Superior temporal gyrus (tissue), 1 donor: ENCODE data around the gene KRT17.
"Not testable (repeated sequence)": the region's sequence is repeated elsewhere in the genome, so short reads cannot be mapped to it uniquely, and the experiment has no call there.

Experiments used
- DNase-seq: peaks from one replicate; pipeline ENCODE4 v3.0.0-alpha.2; 2016; ENCODE audit errors: extremely low spot score

KRT17 gene

DNA sequence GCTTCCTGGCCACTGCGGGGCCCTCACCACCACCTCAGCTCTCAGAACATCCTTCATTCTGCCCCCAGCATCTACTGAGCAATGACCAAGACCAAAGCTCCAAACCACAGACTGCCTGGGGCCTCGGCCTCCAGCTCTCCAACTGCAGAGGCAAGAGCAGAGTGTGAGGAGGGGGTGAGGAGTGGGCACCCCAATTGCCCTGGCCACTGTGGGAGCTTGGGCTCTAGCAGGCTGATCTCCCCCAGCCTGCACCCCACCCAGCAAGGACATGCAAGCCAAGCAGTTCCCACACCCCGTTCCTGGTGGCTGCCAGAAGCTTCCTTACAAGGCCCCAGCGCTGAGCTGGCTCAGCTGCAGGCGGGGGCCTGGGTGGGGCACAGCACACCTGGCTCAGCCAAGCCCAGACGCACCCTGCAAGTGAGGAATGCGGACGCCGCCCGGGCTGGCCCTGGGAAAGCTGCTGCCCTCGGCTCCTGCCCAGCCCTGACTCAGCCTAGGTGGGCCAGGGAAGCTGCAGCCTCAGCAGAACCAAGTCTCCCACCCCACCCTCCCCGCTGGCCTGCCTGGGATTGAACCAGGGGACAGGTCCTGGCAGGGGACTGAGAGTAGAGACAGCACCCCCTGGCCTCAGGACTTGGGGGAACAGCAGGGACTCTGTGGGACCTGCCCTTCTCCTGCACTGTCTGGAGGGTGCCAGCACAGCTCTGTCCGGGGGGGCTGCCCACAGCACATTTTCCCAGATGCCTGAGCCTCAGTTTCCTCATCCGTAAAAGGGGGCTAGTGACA is 29.7 kb upstream of the KRT17 start:
- no peak for DNase-seq

DNA sequence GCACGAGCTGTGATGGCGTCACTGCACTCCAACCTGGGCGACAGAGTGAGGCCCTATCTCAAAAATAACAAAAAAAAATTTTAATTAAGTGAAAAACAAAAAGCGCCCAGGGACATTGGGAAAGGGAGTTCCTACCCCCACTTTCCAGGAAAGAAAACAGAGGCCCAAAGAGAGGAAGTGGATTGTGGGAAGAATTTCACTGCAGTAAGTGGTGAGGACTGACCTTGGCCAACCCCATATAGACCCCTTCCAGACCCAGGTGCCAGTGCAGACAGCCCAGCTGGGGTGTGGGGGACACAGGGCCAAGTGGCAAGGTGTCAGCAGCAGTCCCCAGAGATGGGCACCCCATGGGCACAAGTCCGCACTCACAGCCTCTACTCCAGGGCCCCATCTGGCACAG is 29.0 kb upstream of the KRT17 start:
- no peak for DNase-seq

DNA sequence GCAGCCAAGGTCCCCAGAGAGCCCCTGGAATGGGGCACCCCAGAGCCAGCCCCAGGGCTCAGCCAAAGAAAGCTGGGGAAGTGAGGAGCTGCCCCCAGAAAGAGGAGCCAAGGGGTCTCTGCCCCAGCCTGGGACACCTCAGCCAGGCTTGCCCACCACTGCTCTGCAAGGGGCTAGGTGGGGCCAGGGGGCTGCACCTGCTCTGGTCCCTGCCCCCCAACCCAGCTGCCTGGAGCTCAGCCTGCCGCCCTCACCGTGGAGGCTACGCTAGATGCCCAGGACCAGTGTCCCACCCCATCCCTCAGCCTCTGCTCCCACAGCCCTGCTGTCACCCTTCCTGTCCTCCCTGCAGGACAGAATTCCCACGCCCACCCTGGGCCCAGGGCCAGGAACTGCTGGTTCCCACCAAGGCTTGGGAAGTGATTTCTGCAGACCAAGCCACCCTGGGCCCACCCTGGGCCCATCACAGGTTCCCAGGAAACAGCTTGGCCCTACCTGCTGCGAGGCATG is 28.1 kb upstream of the KRT17 start:
- no peak for DNase-seq

DNA sequence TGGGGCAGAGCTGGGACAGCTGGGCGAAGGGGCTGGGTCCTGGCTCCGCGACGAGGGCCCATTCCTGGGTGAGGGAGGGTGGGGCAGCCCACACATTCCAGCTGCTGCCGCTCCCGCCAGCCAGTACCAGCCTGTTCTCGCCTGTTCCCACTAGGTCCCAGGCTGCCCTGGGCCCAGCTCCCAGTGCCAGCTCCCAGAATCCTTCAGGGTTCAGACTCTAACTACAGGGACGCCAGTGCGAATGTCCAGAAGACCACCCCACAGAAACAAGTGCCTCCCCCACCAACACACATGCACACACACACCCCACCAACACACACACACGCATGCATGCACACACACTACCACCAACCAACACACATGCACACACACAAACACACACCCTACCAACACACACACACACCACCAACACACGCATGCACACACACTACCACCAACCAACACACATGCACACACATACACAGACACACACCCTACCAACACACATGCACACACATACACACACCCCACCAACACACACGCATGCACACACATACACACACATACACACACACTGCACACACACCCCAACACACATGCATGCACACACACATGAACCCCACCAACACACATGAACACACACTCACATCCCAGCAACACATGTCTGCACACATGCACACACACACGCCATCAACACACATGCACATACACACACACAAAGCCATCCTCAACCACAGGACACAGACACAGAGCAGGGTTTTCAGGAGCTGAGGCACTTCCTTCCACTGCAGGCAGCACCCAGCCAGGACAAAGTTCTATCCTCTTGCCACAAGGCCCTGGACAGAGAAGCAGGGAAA is 27.5 kb upstream of the KRT17 start:
- DNase-seq, result peak; percentile 43

DNA sequence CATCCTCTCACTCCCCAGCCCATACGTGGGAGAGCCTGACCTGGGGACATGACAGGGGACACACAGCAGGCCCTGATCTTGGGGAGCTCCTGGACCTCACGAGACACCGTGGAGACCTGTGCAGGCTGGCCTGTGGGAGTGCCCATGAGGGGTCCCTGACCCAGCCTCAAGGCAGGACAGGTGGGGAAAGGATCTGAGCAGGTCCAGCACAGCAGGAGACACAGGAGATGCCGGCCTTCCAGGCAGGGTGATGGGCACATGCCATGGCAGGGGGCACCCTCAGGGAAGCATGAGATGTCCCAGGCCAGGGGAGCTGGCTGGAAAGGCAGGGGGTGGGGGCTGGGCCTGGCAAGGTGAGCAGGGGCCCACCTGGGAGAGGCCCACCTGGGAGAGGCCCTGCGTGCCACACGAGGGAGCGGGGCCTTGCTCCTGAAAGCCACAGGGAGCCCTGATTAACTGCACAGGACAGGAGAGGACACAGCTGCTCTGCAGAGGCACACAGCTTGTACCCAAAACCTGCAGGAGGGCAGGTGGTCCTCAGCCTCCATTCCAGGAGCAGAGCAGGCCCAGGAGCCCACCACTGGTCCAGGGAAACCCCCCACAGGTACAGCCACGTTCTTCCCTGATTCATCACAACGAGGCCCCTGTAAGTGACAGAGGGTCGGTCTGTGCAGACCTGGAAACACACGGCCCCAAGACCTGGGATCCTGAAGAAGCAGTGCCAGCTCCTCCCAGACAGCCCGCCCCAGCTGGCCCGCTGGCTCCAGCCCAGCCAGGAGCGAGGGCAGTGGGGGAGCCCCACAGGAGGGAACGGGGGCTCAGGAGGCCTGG is 26.6 kb upstream of the KRT17 start:
- no peak for DNase-seq

DNA sequence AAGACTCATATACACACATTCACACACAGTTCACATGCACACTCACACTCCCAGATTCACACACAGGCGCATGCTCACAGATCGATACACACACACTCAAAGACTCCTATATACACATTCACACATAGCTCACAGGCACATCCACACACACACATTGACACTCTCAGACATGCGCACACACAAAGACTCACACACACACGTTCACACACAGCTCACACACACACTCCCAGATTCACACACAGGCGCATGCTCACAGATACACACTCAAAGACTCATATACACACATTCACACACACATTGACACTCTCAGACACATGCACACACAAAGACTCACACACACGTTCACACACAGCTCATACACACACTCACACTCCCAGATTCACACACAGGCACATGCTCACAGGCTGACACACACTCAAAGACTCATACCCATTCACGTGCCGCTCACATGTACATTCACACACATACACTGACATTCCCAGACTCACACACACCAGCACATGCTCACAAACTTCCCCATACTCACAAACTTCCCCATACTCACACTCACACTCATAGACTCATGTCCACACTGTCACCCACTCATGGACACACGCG is 25.6 kb upstream of the KRT17 start:
- DNase-seq, result no peak

DNA sequence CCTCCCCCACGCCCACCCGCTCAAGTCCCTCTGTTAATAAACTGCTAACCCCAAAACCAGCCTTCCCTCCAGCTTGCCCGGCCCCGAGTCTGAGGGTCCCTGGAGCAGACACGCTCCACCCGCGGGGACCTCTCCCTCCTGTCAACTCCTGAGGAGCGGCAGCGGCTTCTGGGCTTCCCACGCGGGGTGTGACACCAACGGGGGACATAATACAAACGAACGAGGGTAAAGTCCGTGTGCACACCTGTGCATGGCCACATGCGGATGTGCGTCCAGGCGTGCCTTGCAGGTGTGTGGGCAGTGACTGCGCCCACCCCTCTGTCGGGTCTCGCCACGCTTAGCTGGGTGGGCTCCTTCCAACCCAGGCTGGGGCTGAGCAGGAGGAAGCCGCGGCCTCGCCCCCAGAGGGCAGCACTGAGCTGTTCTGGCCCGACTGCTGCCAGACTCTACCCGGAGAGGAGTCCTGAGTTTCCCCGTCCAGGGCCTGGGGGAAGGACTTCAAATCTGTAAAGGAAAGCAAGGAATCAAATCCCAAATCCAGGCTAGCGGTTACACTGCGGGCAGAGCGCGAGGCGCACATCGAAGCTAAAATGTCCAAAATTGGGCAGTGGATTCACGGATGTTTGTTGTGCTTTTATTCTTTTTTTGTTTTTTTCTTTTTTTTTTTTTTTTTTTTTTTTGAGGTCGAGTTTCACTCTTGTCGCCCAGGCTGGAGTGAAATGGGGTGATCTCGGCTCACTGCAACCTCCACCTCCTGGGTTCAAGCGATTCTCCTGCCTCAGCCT is 24.2 kb upstream of the KRT17 start:
- DNase-seq, result peak; percentile 77

DNA sequence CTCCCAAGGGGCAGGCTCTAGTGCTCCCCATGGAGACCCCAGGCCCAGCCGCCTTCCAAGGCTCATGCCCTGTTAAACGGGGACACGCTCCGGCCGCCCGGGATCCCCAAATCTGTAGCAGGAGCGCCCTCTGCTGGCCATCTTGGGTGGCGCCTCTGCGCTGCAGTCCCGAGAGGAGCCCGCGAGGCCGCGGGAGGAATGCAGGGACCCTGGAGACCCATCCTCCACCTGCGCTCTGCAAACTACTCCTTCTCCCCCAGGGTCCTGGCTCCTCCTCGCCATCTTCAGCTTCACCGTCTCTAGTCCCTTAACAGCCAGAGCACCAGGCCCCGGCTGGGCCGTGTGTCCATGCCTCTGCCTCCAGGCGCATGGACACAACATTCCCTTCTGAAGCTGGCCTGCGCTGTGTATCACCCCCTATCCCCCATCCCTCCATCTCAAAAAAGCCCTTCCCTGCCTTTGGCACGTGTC is 23.6 kb upstream of the KRT17 start:
- DNase-seq, result peak; percentile 88

DNA sequence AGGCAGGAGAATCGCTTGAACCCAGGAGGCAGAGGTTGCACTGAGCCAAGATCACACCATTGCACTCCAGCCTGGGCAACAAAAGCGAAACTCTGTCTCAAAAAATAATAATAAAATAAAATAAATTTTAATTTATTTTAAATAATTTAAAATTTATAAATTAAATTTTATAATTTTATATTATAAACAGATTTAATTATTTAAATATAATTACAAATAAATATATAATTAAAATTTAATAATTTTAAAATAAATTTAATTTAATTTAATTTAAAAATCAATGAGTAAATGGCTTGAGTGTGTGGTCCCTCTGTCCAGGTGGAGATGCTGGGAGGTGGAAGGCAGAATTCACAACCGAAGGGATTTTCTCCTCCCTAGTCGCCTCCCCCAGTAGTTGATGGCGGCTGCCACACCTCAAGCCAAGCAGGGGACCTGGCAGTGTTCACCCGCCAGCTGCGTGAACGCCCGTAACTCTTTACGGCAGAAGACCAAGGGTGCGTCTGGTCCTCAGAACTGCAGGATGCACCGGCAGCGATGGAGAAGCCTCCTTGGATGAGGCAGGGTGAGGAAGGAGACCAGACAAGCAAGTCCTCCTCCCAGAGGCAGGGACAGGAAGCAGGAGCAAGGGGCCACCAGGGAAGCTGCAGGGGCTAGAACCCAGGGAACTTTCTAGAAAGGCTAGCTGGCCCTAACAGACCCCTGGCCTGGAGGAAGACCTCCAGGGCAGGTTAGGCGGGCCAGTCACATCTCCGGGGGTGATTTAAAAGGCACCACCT is 22.9 kb upstream of the KRT17 start:
- DNase-seq, result no peak

DNA sequence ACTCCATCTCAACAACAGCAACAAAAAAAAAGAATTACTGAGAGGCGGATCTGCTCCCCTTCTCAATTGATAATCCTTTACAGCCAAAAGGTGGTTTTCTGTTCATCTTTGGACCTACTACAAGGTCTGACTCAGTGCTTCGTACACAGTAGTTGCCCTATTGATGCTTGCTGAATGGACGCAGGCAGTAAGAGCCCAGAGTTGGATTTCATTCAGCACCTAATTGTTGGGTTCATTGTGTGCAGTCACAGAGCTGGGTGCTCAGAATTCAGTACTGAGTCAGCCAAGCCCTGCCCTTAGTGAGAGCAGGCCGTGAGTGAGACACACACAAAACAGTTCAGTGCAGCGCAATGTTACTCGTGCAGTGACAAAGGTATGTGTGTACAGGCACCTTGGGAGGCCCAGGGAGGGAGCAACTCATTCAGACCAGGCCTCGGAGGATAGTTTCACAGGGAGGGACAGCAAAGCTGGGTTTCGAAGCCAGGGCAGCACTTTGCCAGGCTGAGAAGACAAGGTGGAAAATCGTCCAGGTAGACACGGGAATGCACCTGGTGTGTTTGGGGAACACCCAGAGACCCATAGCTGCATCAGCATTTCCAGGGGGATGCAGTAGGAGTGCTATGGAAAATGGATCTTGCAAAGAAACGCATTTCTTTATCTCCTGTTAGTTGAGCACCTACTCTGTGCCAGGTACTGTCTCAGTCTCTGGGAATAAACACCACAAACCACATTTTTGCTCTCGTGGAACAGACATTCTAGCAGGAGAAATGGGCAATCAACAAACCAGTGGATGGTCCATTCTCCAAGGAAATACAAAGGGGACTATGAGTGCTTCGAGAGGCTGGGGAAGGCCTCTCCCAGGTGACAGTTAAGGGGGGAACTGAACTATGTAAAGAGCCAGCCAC is 18.1 kb upstream of the KRT17 start:
- DNase-seq, result no peak

DNA sequence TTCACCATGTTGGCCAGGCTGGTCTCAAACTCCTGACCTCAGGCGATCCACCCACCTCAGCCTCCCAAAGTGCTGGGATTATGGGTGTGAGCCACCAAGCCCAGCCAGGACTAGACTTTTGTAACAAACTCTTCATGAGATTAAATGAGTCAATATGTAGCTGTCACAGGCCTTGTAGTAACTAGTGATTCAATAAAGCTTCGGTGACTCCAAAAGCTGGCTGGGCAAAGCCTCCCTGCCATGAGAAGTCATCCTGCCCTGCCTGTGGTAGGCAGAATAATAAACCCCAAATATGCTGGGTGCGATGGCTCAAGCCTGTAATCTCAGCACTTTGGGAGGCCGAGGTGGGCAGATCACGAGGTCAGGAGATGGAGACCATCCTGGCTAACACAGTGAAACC is 16.2 kb upstream of the KRT17 start:
- not testable (repeated sequence) for DNase-seq

DNA sequence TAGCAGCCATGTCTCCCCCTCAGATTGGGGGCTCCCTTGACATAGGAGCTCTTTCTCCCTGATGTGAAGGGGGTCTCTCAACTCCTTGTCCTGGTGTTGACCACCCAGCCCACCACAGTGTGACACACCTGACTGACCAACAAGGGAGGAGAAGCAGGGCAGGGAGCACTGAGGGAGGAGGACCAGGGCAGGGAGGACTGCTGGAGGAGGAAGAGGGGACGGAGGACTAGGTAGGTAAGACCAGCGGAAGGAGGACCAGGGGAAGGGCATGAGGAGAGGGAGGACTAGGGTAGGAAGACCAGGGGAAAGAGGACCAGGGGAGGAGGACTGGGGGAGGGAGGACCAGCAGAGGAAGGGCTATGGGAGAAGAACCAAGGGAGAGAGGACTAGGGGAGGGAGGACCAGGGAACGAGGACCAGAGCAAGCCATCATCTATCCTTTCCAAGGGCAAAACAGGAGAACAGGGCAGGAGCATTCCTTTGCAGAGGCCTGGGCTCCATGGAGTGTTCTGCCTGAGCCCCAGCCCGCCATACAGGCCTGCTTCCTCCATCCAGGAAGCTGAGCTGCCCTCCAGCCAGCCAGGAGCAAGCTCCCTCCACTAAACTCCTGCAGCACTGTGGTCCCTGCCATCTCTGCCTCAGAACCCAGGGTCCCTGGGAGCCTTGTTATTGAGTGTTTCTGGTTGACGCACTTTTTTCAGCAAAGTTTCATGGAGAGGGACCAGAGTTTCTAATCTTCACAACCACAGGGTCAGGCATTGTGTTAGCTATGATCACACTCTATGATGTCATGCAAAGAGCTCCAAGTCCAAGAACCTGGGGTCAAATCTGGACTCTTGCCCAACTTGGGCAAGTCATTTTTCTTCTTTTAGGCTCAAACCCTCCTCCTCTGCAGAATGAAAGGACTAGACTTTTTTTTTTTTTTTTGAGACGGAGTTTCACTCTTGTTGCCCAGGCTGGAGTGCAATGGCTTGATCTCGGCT is 15.4 kb upstream of the KRT17 start:
- DNase-seq, result no peak

DNA sequence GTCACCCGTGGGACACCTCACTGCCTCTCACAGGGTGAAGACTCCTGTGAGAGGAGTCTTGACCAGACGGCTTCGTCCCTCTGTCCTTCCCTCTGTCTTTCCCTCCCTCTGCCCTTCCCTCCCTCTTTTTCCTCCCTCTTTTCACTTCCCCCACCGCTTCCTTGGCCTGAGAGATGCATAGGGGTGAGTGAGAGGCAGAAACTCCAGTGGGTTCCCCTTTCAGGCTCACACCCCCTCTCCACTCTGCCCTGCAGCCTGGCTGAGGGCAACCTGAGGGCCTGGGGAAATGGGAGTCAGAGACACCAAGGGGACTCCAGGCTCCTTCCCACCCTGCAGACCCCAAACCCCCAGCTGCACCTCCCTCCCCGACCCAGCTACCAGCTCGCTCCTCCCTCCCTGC is 14.6 kb upstream of the KRT17 start:
- DNase-seq, result no peak

DNA sequence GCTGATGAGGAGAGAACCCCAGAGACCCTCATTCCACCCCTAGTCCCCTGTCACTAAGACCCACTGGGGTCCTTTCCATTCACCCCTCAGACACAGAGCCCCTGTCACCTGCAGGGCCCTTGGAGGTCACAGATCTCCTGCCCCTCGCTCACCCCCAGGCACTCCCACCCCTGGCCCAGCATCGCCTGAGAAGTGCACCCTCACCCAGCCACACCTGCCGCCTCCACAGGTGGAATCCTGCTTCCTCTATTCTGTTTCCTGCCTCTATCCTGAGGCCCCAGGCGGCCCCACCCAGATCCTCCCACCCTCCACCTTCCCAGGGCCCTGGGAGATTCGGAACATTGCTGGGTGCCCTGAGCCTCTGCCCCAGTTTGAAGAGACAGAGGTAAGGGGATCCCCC is 13.8 kb upstream of the KRT17 start:
- DNase-seq, result no peak

DNA sequence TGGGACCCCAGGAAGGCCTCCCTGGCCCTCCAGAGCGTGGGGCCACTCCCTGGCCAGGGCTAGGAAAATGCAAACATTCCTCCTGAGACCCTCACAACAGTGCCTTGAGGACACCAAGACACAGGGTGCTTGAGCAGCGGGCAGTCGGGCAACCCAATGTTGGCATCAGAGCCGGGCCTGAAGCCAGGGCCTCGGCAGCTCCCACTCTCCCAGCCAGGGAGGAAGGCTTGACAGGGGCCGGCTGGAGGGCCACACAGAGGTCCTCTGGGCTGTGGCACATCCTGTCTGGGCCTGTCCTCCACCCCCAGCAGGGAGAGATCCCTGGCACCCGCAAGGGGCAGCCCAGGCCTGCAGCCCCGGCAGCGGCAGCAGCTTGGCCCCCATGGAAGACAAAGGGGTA is 12.3 kb upstream of the KRT17 start:
- no peak for DNase-seq

DNA sequence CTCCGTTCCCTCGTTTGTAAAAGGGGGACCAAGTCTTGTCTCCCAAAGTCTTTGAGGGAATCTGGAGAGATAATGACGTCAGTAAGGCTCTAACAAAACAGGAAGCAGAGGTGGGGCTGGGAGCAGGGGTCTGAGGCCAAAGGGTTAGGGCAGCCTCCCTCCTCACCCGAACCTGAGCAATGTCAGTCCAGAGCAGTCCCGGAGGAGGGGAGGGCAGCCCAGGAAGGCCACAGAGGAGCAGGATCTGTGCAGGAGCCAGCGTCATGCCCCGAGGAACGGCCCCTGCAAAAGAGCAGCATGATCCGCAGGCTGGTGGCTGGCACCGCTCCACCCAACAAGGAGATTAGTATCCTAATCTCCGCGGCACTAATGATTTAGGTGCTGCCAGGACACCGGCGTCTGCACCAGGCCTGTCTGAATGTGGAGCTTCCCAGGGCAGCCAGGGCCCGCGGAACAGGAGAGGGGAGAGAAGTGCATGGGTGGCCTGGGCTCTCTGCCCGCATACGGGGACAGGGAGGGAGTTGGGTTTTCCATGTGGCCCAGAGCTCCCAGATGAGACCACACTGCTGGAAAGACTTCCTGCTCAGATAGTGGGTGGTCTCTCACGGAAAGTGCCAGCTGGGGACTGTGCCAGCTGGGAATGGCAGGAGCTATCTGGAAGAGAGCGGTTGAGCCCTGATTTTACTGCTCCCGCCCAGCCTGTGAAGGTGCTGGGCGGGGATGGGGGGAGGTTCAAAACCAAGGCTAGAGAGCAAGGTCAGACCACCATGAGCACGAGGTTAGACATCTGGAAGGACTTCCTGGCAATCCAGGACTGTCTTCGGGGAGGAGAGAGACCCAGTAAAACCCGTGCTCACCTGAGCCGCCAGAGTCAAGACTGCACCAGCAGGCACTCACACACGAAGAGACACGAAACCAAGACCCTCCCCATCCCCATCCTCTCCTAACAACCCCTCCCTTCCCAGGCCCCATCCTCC is 11.0 kb upstream of the KRT17 start:
- DNase-seq, result no peak
